DOHH2 (cell line): ENCODE results near the gene A2M.

Source experiments
- H3F3A ChIP-seq: fragments of 200-600 bp; sonication (generic), shearing (Covaris generic); 2 replicates; pipeline ENCODE4 v1.6.0; 2016; ENCODE audit warnings: antibody characterized with exemption, mild to moderate bottlenecking; ENCODE audit not compliant: control insufficient read depth, insufficient read depth
- H3K27ac ChIP-seq: fragments of 200-600 bp; sonication (generic); 2 replicates; pipeline ENCODE4 v1.5.1; 2014; ENCODE audit warnings: low read depth, mild to moderate bottlenecking, low read length, moderate library complexity
- H3K27me3 ChIP-seq: fragments of 200-600 bp; sonication (generic); 2 replicates; pipeline ENCODE4 v1.6.1; 2014; ENCODE audit warnings: mild to moderate bottlenecking, low read length, mixed read lengths; ENCODE audit not compliant: control insufficient read depth
- H3K36me3 ChIP-seq: fragments of 200-600 bp; sonication (generic); 2 replicates; pipeline ENCODE4 v1.6.1; 2014; ENCODE audit warnings: mild to moderate bottlenecking, low read length, moderate library complexity, mixed read lengths; ENCODE audit not compliant: control insufficient read depth
- H3K4me1 ChIP-seq: fragments of 200-600 bp; sonication (generic); 2 replicates; pipeline ENCODE4 v1.6.1; 2014; ENCODE audit warnings: mild to moderate bottlenecking, low read length, mixed read lengths; ENCODE audit not compliant: control insufficient read depth
- H3K4me2 ChIP-seq: fragments of 200-600 bp; sonication (generic); 2 replicates; pipeline ENCODE4 v1.6.0; 2014; ENCODE audit warnings: mild to moderate bottlenecking, low read length, moderate library complexity
- H3K4me3 ChIP-seq: fragments of 200-600 bp; sonication (generic); 2 replicates; pipeline ENCODE4 v1.5.1; 2014; ENCODE audit warnings: mild to moderate bottlenecking, low read length, mixed read lengths
- H3K79me2 ChIP-seq: fragments of 200-600 bp; sonication (generic); 2 replicates; pipeline ENCODE4 v1.6.1; 2014; ENCODE audit warnings: mild to moderate bottlenecking, low read length, mixed read lengths; ENCODE audit not compliant: control insufficient read depth
- H3K9me2 ChIP-seq: fragments of 200-600 bp; sonication (generic); replicated peaks from 2 replicates; pipeline ENCODE4 v1.6.1; 2014; ENCODE audit warnings: mild to moderate bottlenecking, low read length, mixed read lengths; ENCODE audit not compliant: control insufficient read depth
- H3K9me3 ChIP-seq: fragments of 200-600 bp; sonication (generic); 2 replicates; pipeline ENCODE4 v1.6.1; 2014; ENCODE audit warnings: antibody characterized with exemption, low read length, mixed read lengths; ENCODE audit not compliant: control insufficient read depth, insufficient read depth
- H4K20me1 ChIP-seq: fragments of 200-600 bp; sonication (generic); 2 replicates; pipeline ENCODE4 v1.6.0; 2014; ENCODE audit warnings: low read depth, mild to moderate bottlenecking, antibody characterized with exemption, low read length, moderate library complexity; ENCODE audit not compliant: control insufficient read depth, insufficient read depth
- CTCF ChIP-seq: fragments of 200-600 bp; sonication (generic); IDR thresholded peaks from one replicate; pipeline ENCODE4 v1.5.1; 2014; ENCODE audit warnings: antibody characterized with exemption, mild to moderate bottlenecking, low read depth, low read length; ENCODE audit not compliant: poor library complexity, severe bottlenecking
- EZH2phosphoT487 ChIP-seq: fragments of 200-600 bp; sonication (generic); IDR thresholded peaks from 2 replicates; pipeline ENCODE4 v1.6.1; 2017; ENCODE audit warnings: borderline replicate concordance, mild to moderate bottlenecking, antibody characterized with exemption, low read length, moderate library complexity, mixed read lengths

Gene A2M

GRCh38 chr12:9075138-9075535 is 40.6 kb downstream of the A2M start:
- no peak overlapping the region for H3K4me2 ChIP-seq
- TF ChIP-seq EZH2phosphoT487 (no peak), CTCF (no peak)

GRCh38 chr12:9074484-9075137 is 41.1 kb downstream of the A2M start:
- H3K4me3 ChIP-seq, result no peak overlapping the region
- no peaks in the 10 kb centered on the region for H3K36me3 ChIP-seq
- H3K9me3 ChIP-seq, result no peaks in the 10 kb centered on the region
- no peaks in the 10 kb centered on the region for H3F3A ChIP-seq
- H3K79me2 ChIP-seq, result no peaks in the 10 kb centered on the region
- no peak overlapping the region for H3K27ac ChIP-seq
- no peaks in the 10 kb centered on the region for H3K9me2 ChIP-seq
- H3K4me1 ChIP-seq, result no peaks in the 10 kb centered on the region
- peaks cover 5% of the 10 kb centered on the region; the same call in 1 of the 2 replicates for H3K27me3 ChIP-seq
- no peak overlapping the region for H3K4me2 ChIP-seq
- no peak for TF ChIP-seq CTCF
- TF ChIP-seq EZH2phosphoT487, result no peak
- H4K20me1 ChIP-seq, result no peaks in the 10 kb centered on the region

More at GRCh38 chr12:9075138-9075535, 40.6 kb downstream of the A2M start:
- Histone ChIP-seq H4K20me1 (no peaks in the 10 kb centered on the region), H3K36me3 (no peaks in the 10 kb centered on the region), H3K79me2 (no peaks in the 10 kb centered on the region), H3K27ac (no peak overlapping the region), H3F3A (no peaks in the 10 kb centered on the region), H3K27me3 (peaks cover 5% of the 10 kb centered on the region; the same call in 1 of the 2 replicates), H3K9me3 (no peaks in the 10 kb centered on the region), H3K4me3 (no peak overlapping the region), H3K9me2 (no peaks in the 10 kb centered on the region), H3K4me1 (no peaks in the 10 kb centered on the region)

GRCh38 chr12:9073076-9073475 is 42.6 kb downstream of the A2M start:
- Histone ChIP-seq H3K4me3 (no peak overlapping the region), H3K9me3 (no peaks in the 10 kb centered on the region), H3K79me2 (no peaks in the 10 kb centered on the region), H4K20me1 (no peaks in the 10 kb centered on the region), H3K9me2 (no peaks in the 10 kb centered on the region), H3K36me3 (no peaks in the 10 kb centered on the region), H3F3A (no peaks in the 10 kb centered on the region), H3K4me2 (no peak overlapping the region), H3K27me3 (peaks cover 5% of the 10 kb centered on the region; the same call in 1 of the 2 replicates), H3K4me1 (no peaks in the 10 kb centered on the region), H3K27ac (no peak overlapping the region)
- TF ChIP-seq CTCF (no peak), EZH2phosphoT487 (no peak)
